ENCODE measurements around the gene PTPN18.

Gene PTPN18

GRCh38 chr2:130316596-130316995 lies 39.3 kb upstream of the PTPN18 start:
- TF ChIP-seq, protein P1, sequence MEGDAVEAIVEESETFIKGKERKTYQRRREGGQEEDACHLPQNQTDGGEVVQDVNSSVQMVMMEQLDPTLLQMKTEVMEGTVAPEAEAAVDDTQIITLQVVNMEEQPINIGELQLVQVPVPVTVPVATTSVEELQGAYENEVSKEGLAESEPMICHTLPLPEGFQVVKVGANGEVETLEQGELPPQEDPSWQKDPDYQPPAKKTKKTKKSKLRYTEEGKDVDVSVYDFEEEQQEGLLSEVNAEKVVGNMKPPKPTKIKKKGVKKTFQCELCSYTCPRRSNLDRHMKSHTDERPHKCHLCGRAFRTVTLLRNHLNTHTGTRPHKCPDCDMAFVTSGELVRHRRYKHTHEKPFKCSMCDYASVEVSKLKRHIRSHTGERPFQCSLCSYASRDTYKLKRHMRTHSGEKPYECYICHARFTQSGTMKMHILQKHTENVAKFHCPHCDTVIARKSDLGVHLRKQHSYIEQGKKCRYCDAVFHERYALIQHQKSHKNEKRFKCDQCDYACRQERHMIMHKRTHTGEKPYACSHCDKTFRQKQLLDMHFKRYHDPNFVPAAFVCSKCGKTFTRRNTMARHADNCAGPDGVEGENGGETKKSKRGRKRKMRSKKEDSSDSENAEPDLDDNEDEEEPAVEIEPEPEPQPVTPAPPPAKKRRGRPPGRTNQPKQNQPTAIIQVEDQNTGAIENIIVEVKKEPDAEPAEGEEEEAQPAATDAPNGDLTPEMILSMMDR (IDR thresholded peaks at IDR 0.05; ENCODE audit: unreplicated experiment in 3 of 3): no peak
- Mint-ChIP-seq H3K36me3 (ENCODE audit: low read depth) (no peaks in the 10 kb centered on the region), H3K4me3 (no peak overlapping the region), H3K27ac (no peak overlapping the region), H3K9me3 (no peaks in the 10 kb centered on the region), H3K27me3 (ENCODE audit: low read depth) (peaks cover 15% of the 10 kb centered on the region), H3K4me1 (peaks cover 8% of the 10 kb centered on the region)

- H3K9me3 Mint-ChIP-seq: no peaks in the 10 kb centered on the region
- H3K27ac Mint-ChIP-seq: no peak overlapping the region
- peaks cover 8% of the 10 kb centered on the region for H3K4me1 Mint-ChIP-seq
- H3K27me3 Mint-ChIP-seq (ENCODE audit: low read depth): peaks cover 23% of the 10 kb centered on the region
- no peaks in the 10 kb centered on the region for H3K36me3 Mint-ChIP-seq (ENCODE audit: low read depth)
- H3K4me3 Mint-ChIP-seq: no peak overlapping the region
- TF ChIP-seq, protein P1 (IDR thresholded peaks at IDR 0.05; ENCODE audit: unreplicated experiment in 3 of 3): no peak
Measured at GRCh38 chr2:130318906-130319305, 37.0 kb upstream of the PTPN18 start.

DNA sequence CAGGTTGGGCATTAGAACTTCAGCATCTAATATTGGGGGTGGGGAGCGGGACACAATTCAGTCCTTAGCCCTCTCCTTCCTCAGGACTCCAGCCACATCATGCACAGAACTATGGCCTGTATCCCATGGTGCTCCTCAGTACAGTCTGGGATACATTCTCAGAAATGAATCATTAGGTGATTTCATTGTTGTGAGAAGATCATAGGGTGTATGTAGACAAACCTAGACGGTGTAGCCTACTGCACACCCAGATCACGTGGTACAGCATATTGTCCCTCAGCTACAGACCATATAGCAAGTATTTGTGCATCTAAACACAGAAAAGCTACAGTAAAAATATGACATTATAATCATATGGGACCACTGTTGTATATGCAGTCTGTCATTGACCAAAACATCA lies 36.3 kb upstream of the PTPN18 start:
- Mint-ChIP-seq H3K27me3 (ENCODE audit: low read depth) (peaks cover 29% of the 10 kb centered on the region), H3K9me3 (no peaks in the 10 kb centered on the region), H3K4me1 (peaks cover 8% of the 10 kb centered on the region), H3K36me3 (ENCODE audit: low read depth) (no peaks in the 10 kb centered on the region), H3K27ac (no peak overlapping the region), H3K4me3 (no peak overlapping the region)
- TF ChIP-seq, protein P1 (IDR thresholded peaks at IDR 0.05; ENCODE audit: unreplicated experiment in 3 of 3): no peak

DNA sequence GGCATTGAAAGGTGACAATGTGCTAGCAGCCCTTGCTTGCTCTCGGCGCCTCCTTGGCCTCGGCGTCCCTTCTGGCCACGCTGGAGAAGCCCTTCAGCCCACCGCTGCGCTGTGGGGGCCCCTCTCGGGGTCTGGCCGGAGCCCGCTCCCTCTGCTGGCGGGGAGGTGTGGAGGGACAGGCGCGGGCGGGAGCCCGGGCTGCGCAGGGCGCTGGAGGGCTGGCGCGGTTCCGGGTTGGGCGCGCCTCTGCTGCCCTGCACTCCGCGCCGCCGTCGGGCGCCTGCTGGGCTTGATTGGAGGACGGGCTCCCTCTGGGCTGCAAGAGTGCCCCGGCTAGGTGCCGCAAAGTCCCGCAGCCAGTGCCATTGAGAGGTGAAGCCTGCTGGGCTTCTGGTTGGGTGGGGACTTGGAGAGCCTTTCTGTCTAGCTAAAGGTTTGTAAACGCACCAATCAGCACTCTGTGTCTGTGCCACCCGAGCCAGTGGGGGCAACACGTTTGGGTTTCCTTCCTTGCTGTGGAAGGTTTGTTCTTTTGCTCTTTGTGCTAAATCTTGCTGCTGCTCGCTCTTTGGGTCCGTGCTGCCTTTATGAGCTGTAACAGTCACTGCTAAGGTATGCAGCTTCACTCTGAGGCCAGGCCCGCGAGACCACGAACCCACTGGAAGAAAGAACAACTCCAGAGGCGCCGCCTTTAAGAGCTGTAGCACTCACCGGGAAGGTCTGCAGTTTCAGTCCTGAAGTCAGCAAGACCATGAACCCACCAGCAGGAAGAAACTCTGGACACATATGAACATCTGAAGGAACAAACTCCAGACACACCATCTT lies 27.9 kb upstream of the PTPN18 start:
- TF ChIP-seq, protein P1 (IDR thresholded peaks at IDR 0.05; ENCODE audit: unreplicated experiment in 3 of 3): peak in 2 of 3 experiments; percentile 15 to 18
- Mint-ChIP-seq H3K27me3 (ENCODE audit: low read depth) (peaks cover 51% of the 10 kb centered on the region), H3K36me3 (ENCODE audit: low read depth) (no peaks in the 10 kb centered on the region), H3K9me3 (no peaks in the 10 kb centered on the region), H3K4me1 (no peaks in the 10 kb centered on the region), H3K4me3 (peak overlapping the region in 2 of 3 experiments; percentile 44 to 46), H3K27ac (no peak overlapping the region)

GRCh38 chr2:130328710-130329109 lies 27.1 kb upstream of the PTPN18 start:
- Mint-ChIP-seq H3K9me3 (no peaks in the 10 kb centered on the region), H3K36me3 (ENCODE audit: low read depth) (no peaks in the 10 kb centered on the region), H3K4me1 (no peaks in the 10 kb centered on the region), H3K27me3 (ENCODE audit: low read depth) (peaks cover 46% of the 10 kb centered on the region), H3K27ac (no peak overlapping the region), H3K4me3 (no peak overlapping the region)
- TF ChIP-seq, protein P1 (IDR thresholded peaks at IDR 0.05; ENCODE audit: unreplicated experiment in 3 of 3): no peak

Data from nephron (organoid).